HEK293 (cell line): ENCODE measurements around the gene SNRNP70.

Experiments used
- ELK4 ChIP-seq: IDR thresholded peaks from 2 replicates; pipeline ENCODE4 v1.6.1; 2011; ENCODE audit warnings: mild to moderate bottlenecking, low read depth, low read length, borderline replicate concordance
- GLI4 ChIP-seq: fragments of 450-650 bp; formaldehyde crosslinking; IDR thresholded peaks from 2 replicates; pipeline ENCODE4 v1.5.1; 2016; ENCODE audit warnings: missing biosample characterization, missing genetic modification characterization
- GLIS2 ChIP-seq: fragments of 450-650 bp; formaldehyde crosslinking; IDR thresholded peaks from 2 replicates; pipeline ENCODE4 v1.5.1; 2016; ENCODE audit warnings: missing biosample characterization, missing genetic modification characterization
- HOXC10 ChIP-seq: sonication (generic); formaldehyde crosslinking; IDR thresholded peaks from 2 replicates; pipeline ENCODE4 v1.8.1; 2023; ENCODE audit warnings: mild to moderate bottlenecking, missing genetic modification reagents
- KLF10 ChIP-seq: fragments of 450-650 bp; IDR thresholded peaks from 2 replicates; pipeline ENCODE4 v1.5.1; 2018; ENCODE audit warnings: missing biosample characterization, mild to moderate bottlenecking, missing genetic modification characterization
- MYNN ChIP-seq: fragments of 450-650 bp; formaldehyde crosslinking; IDR thresholded peaks from 2 replicates; pipeline ENCODE4 v1.5.1; 2016; ENCODE audit warnings: missing biosample characterization, missing genetic modification characterization, borderline replicate concordance
- OVOL3 ChIP-seq: fragments of 450-650 bp; formaldehyde crosslinking; IDR thresholded peaks from 2 replicates; pipeline ENCODE4 v1.5.1; 2016; ENCODE audit warnings: missing biosample characterization, missing genetic modification characterization
- REPIN1 ChIP-seq: fragments of 450-650 bp; formaldehyde crosslinking; IDR thresholded peaks from 2 replicates; pipeline ENCODE4 v1.5.1; 2017; ENCODE audit warnings: missing biosample characterization, missing genetic modification characterization, low read depth
- ZBTB17 ChIP-seq: fragments of 450-650 bp; formaldehyde crosslinking; IDR thresholded peaks from 2 replicates; pipeline ENCODE4 v1.5.1; 2016; ENCODE audit warnings: missing biosample characterization, missing genetic modification characterization
- ZBTB21 ChIP-seq: fragments of 450-650 bp; formaldehyde crosslinking; IDR thresholded peaks from 2 replicates; pipeline ENCODE4 v1.5.1; 2017; ENCODE audit warnings: missing biosample characterization, missing genetic modification characterization
- ZNF146 ChIP-seq: fragments of 450-650 bp; formaldehyde crosslinking; IDR thresholded peaks from 2 replicates; pipeline ENCODE4 v1.5.1; 2016; ENCODE audit warnings: missing biosample characterization, missing genetic modification characterization
- ZNF202 ChIP-seq: fragments of 450-650 bp; formaldehyde crosslinking; IDR thresholded peaks from 2 replicates; pipeline ENCODE4 v1.5.1; 2016; ENCODE audit warnings: missing biosample characterization, missing genetic modification characterization, borderline replicate concordance
- ZNF239 ChIP-seq: fragments of 450-650 bp; formaldehyde crosslinking; IDR thresholded peaks from 2 replicates; pipeline ENCODE4 v1.5.1; 2016; ENCODE audit warnings: missing biosample characterization, missing genetic modification characterization
- ZNF248 ChIP-seq: fragments of 450-650 bp; formaldehyde crosslinking; IDR thresholded peaks from 2 replicates; pipeline ENCODE4 v1.5.1; 2017; ENCODE audit warnings: missing biosample characterization, missing genetic modification characterization
- ZNF324 ChIP-seq: fragments of 450-650 bp; formaldehyde crosslinking; IDR thresholded peaks from 2 replicates; pipeline ENCODE4 v1.5.1; 2016; ENCODE audit warnings: missing biosample characterization, missing genetic modification characterization
- ZNF391 ChIP-seq: fragments of 450-650 bp; formaldehyde crosslinking; IDR thresholded peaks from 2 replicates; pipeline ENCODE4 v1.5.1; 2016; ENCODE audit warnings: low read depth, missing biosample characterization, missing genetic modification characterization, borderline replicate concordance
- ZNF404 ChIP-seq: fragments of 450-650 bp; formaldehyde crosslinking; IDR thresholded peaks from 2 replicates; pipeline ENCODE4 v1.5.1; 2017; ENCODE audit warnings: missing biosample characterization, missing genetic modification characterization
- ZNF423 ChIP-seq: fragments of 450-650 bp; formaldehyde crosslinking; IDR thresholded peaks from 2 replicates; pipeline ENCODE4 v1.5.1; 2016; ENCODE audit warnings: missing biosample characterization, missing genetic modification characterization
- ZNF510 ChIP-seq: fragments of 450-650 bp; formaldehyde crosslinking; IDR thresholded peaks from 2 replicates; pipeline ENCODE4 v1.5.1; 2018; ENCODE audit warnings: mild to moderate bottlenecking, missing genetic modification characterization, missing biosample characterization; ENCODE audit not compliant: insufficient replicate concordance
- ZNF521 ChIP-seq: fragments of 450-650 bp; formaldehyde crosslinking; IDR thresholded peaks from 2 replicates; pipeline ENCODE4 v1.5.1; 2017; ENCODE audit warnings: missing biosample characterization, mild to moderate bottlenecking, missing genetic modification characterization
- ZNF530 ChIP-seq: fragments of 450-650 bp; formaldehyde crosslinking; IDR thresholded peaks from 2 replicates; pipeline ENCODE4 v1.5.1; 2016; ENCODE audit warnings: low read depth, missing biosample characterization, missing genetic modification characterization
- ZNF621 ChIP-seq: fragments of 450-650 bp; formaldehyde crosslinking; IDR thresholded peaks from 2 replicates; pipeline ENCODE4 v1.5.1; 2017; ENCODE audit warnings: missing biosample characterization, missing genetic modification characterization
- ZNF658 ChIP-seq: fragments of 450-650 bp; formaldehyde crosslinking; IDR thresholded peaks from 2 replicates; pipeline ENCODE4; 2016; ENCODE audit warnings: missing biosample characterization, missing genetic modification characterization
- ZNF664 ChIP-seq: fragments of 450-650 bp; formaldehyde crosslinking; IDR thresholded peaks from 2 replicates; pipeline ENCODE4 v1.5.1; 2016; ENCODE audit warnings: missing biosample characterization, missing genetic modification characterization
- ZNF704 ChIP-seq: fragments of 450-650 bp; formaldehyde crosslinking; IDR thresholded peaks from 2 replicates; pipeline ENCODE4 v1.5.1; 2016; ENCODE audit warnings: missing biosample characterization, missing genetic modification characterization
- ZNF830 ChIP-seq: fragments of 450-650 bp; IDR thresholded peaks from 2 replicates; pipeline ENCODE4 v1.5.0; 2018; ENCODE audit warnings: missing biosample characterization, missing genetic modification characterization, low read depth, mild to moderate bottlenecking, moderate library complexity
- ZSCAN23 ChIP-seq: fragments of 450-650 bp; formaldehyde crosslinking; IDR thresholded peaks from 2 replicates; pipeline ENCODE4 v1.5.1; 2016; ENCODE audit warnings: missing biosample characterization, missing genetic modification characterization
- TF ChIP-seq, protein P1 (sequence below): fragments of 450-650 bp; formaldehyde crosslinking; IDR thresholded peaks from 2 replicates; pipeline ENCODE4 v1.5.1; 2016; ENCODE audit warnings: missing biosample characterization, missing genetic modification characterization
- TF ChIP-seq, protein P2 (sequence below): fragments of 450-650 bp; formaldehyde crosslinking; conservative IDR thresholded peaks from 2 replicates; pipeline ENCODE4 v1.5.1; 2016; ENCODE audit warnings: low read depth, missing biosample characterization, missing genetic modification characterization

SNRNP70 gene

GRCh38 chr19:49118565-49119410, 33.5 kb downstream of the SNRNP70 start, which contains the start of gene C19orf73 (continued):
- TF ChIP-seq HOXC10 (CRISPR knock-in tag): 0 out of 2 replicates have a peak, but pooled peaks have one; percentile 62
- no peak for TF ChIP-seq ZNF530 (tag by site-specific recombination)
- no peak for TF ChIP-seq ZNF202 (tag by site-specific recombination)
- TF ChIP-seq ZNF404: 0 out of 2 replicates have a peak, but pooled peaks have one; percentile 11
- peak; percentile 69; the same call in 1 of the 2 replicates for TF ChIP-seq REPIN1 (tag by site-specific recombination)
- TF ChIP-seq OVOL3: no peak
- no peak for TF ChIP-seq ZNF621 (tag by site-specific recombination)
- TF ChIP-seq, protein P1, sequence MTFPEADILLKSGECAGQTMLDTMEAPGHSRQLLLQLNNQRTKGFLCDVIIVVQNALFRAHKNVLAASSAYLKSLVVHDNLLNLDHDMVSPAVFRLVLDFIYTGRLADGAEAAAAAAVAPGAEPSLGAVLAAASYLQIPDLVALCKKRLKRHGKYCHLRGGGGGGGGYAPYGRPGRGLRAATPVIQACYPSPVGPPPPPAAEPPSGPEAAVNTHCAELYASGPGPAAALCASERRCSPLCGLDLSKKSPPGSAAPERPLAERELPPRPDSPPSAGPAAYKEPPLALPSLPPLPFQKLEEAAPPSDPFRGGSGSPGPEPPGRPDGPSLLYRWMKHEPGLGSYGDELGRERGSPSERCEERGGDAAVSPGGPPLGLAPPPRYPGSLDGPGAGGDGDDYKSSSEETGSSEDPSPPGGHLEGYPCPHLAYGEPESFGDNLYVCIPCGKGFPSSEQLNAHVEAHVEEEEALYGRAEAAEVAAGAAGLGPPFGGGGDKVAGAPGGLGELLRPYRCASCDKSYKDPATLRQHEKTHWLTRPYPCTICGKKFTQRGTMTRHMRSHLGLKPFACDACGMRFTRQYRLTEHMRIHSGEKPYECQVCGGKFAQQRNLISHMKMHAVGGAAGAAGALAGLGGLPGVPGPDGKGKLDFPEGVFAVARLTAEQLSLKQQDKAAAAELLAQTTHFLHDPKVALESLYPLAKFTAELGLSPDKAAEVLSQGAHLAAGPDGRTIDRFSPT (tag by site-specific recombination): peak; percentile 81
- peak; percentile 86; the same call in 1 of the 2 replicates for TF ChIP-seq GLI4 (tag by site-specific recombination)
- no peak for TF ChIP-seq ZNF830 (tag by site-specific recombination)
- no peak for TF ChIP-seq ZNF658
- TF ChIP-seq ZSCAN23 (tag by site-specific recombination): no peak
- TF ChIP-seq, protein P2, sequence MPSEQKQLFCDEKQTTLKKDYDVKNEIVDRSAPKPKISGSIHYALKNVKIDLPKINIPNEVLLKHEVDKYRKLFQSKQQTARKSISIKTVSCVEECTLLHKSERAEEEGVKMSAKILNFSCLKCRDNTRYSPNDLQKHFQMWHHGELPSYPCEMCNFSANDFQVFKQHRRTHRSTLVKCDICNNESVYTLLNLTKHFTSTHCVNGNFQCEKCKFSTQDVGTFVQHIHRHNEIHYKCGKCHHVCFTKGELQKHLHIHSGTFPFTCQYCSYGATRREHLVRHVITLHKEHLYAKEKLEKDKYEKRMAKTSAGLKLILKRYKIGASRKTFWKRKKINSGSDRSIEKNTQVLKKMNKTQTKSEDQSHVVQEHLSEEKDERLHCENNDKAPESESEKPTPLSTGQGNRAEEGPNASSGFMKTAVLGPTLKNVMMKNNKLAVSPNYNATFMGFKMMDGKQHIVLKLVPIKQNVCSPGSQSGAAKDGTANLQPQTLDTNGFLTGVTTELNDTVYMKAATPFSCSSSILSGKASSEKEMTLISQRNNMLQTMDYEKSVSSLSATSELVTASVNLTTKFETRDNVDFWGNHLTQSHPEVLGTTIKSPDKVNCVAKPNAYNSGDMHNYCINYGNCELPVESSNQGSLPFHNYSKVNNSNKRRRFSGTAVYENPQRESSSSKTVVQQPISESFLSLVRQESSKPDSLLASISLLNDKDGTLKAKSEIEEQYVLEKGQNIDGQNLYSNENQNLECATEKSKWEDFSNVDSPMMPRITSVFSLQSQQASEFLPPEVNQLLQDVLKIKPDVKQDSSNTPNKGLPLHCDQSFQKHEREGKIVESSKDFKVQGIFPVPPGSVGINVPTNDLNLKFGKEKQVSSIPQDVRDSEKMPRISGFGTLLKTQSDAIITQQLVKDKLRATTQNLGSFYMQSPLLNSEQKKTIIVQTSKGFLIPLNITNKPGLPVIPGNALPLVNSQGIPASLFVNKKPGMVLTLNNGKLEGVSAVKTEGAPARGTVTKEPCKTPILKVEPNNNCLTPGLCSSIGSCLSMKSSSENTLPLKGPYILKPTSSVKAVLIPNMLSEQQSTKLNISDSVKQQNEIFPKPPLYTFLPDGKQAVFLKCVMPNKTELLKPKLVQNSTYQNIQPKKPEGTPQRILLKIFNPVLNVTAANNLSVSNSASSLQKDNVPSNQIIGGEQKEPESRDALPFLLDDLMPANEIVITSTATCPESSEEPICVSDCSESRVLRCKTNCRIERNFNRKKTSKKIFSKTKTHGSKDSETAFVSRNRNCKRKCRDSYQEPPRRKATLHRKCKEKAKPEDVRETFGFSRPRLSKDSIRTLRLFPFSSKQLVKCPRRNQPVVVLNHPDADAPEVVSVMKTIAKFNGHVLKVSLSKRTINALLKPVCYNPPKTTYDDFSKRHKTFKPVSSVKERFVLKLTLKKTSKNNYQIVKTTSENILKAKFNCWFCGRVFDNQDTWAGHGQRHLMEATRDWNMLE: no peak
- no peak for TF ChIP-seq MYNN (tag by site-specific recombination)
- no peak for TF ChIP-seq ZNF510 (tag by site-specific recombination)
- TF ChIP-seq ZNF239 (tag by site-specific recombination): peak; percentile 30; the same call in 1 of the 2 replicates
- peak; percentile 58 for TF ChIP-seq GLIS2 (tag by site-specific recombination)
- TF ChIP-seq ZNF248: no peak
- peak; percentile 78; the same call in 1 of the 2 replicates for TF ChIP-seq ZBTB17 (tag by site-specific recombination)
- no peak for TF ChIP-seq ZNF146
- peak; percentile 78 for TF ChIP-seq KLF10 (tag by site-specific recombination)
- TF ChIP-seq ZNF664 (tag by site-specific recombination): no peak; the same call in 1 of the 2 replicates
- no peak for TF ChIP-seq ELK4
- TF ChIP-seq ZNF704 (tag by site-specific recombination): peak; percentile 51; the same call in 1 of the 2 replicates
- no peak for TF ChIP-seq ZNF521 (tag by site-specific recombination)
- peak; percentile 93 for TF ChIP-seq ZNF324 (tag by site-specific recombination)
- TF ChIP-seq ZNF391 (tag by site-specific recombination): peak; percentile 90; the same call in 1 of the 2 replicates
- peak; percentile 42; the same call in 1 of the 2 replicates for TF ChIP-seq ZNF423 (tag by site-specific recombination)
- TF ChIP-seq ZBTB21 (tag by site-specific recombination): peak; percentile 57
